GOT3 (cell line): Measurements from ENCODE around the gene SNX5.

Experiments
- DNase-seq: peaks from one replicate; lab custom pipeline; 2025; ENCODE audit warnings: mixed read lengths; lab: John Stamatoyannopoulos, UW

Gene SNX5

GRCh38 chr20:17940224-17940971 is 28.2 kb downstream of the SNX5 start:
- no peak for DNase-seq

GRCh38 chr20:17939622-17940223 is 28.9 kb downstream of the SNX5 start:
- DNase-seq = no peak

GRCh38 chr20:17938871-17939619 is 29.5 kb downstream of the SNX5 start:
- no peak for DNase-seq

GRCh38 chr20:17936761-17937732 is 31.5 kb downstream of the SNX5 start:
- DNase-seq = no peak

- DNase-seq = no peak
Observed at GRCh38 chr20:17936286-17936760, 32.3 kb downstream of the SNX5 start.

GRCh38 chr20:17935761-17936160 is 32.8 kb downstream of the SNX5 start:
- no peak for DNase-seq

GRCh38 chr20:17935186-17935585 is 33.4 kb downstream of the SNX5 start:
- DNase-seq = no peak

GRCh38 chr20:17934141-17934862 is 34.3 kb downstream of the SNX5 start:
- DNase-seq = no peak

GRCh38 chr20:17933711-17934110 is 34.9 kb downstream of the SNX5 start:
- DNase-seq = no peak

GRCh38 chr20:17933121-17933520 is 35.5 kb downstream of the SNX5 start:
- DNase-seq = no peak

- no peak for DNase-seq
Observed at GRCh38 chr20:17932396-17932795, 36.2 kb downstream of the SNX5 start.

- no peak for DNase-seq
Observed at GRCh38 chr20:17931513-17931912, 37.1 kb downstream of the SNX5 start.

GRCh38 chr20:17928633-17929311 is 39.8 kb downstream of the SNX5 start:
- no peak for DNase-seq

GRCh38 chr20:17928211-17928611 is 40.4 kb downstream of the SNX5 start:
- DNase-seq = no peak

- DNase-seq = no peak
Observed at GRCh38 chr20:17925940-17926300, 42.7 kb downstream of the SNX5 start.

- DNase-seq = no peak
Observed at GRCh38 chr20:17925141-17925939, 43.3 kb downstream of the SNX5 start.

GRCh38 chr20:17921774-17922173 is 46.8 kb downstream of the SNX5 start:
- DNase-seq = no peak

GRCh38 chr20:17919149-17919548 is 49.4 kb downstream of the SNX5 start:
- no peak for DNase-seq

- DNase-seq = no peak
Observed at GRCh38 chr20:17917832-17918618, 50.6 kb downstream of the SNX5 start.
